22Rv1 (cell line): Measurements from ENCODE around the gene CTNNA3.

Experiments used
- CTCF ChIP-seq: fragments of 450-650 bp; IDR thresholded peaks from 2 replicates; pipeline ENCODE4 v1.5.1; 2017; ENCODE audit warnings: mild to moderate bottlenecking
- ZFX ChIP-seq: fragments of 450-650 bp; IDR thresholded peaks from 2 replicates; pipeline ENCODE4 v1.6.1; 2017; ENCODE audit warnings: antibody characterized with exemption, borderline replicate concordance

GRCh38 chr10:66238343-66238742 lies 1457.7 kb downstream of the CTNNA3 start:
- no peak for TF ChIP-seq ZFX
- TF ChIP-seq CTCF: no peak
